ENCODE data around the gene VKORC1L1.
A peak's percentile ranks its signal among the peaks of the same experiment; 100 is the strongest.
"Not testable (repeated sequence)": the region's sequence is repeated elsewhere in the genome, so short reads cannot be mapped to it uniquely, and the experiment has no call there.

VKORC1L1 gene

DNA sequence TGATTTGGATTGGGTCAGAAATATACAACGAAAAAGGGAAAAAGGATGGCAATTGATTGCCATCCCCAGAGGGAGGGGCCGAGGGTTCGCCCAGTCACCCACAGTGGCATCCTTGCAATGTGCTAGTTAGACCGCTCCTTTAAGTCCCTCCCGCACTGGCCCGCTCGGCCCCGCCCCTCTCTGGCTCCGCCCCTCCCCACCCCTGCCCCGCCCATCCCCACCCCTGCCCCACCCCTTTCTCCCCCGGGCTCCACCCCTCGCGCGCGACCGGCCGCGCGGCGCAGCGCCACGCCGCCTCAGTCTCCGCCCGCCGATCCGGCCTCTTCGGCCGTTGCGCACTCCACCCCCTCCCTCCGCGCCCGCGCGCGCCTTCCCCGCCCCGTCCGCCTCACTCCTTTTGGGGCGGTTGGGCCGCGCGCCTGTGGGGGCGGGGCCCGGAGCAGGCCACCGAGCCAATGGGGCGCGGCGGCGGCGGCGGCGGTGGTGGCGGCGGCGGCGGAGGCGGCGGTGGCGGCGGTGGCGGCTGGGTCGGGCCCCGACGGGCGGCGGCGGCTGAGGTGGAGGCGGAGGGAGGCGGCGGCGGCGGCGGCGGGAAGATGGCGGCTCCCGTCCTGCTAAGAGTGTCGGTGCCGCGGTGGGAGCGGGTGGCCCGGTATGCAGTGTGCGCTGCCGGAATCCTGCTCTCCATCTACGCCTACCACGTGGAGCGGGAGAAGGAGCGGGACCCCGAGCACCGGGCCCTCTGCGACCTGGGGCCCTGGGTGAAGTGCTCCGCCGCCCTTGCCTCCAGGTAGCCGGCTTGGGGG, at the start of gene VKORC1L1:
Gene VKORC1L1, plus strand, starts transcription at position 299 of the 806 bp plus-strand sequence. Its CDS starts 298 bp downstream, at position 597.
- DNase-seq = peak; percentile 95

DNA sequence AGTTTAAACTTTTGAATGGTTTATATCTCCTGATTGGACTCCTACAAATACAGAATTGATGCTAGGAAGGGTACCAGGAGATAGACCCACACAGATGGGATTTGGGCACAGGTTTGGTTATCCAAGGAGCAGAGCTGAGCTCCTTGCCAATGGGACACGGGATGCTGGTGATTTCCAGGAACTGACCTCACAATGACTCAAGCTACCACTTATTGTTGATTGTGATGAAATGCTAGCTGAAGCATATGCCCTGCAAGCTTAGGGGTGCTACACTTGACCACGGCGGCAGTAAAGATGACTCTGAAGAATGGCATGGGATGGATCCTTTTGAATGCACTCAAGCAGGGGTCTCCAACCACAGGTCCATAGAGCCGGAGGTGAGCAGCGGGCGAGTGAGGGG, 45.5 kb upstream of the VKORC1L1 start:
- no peak for DNase-seq

DNA sequence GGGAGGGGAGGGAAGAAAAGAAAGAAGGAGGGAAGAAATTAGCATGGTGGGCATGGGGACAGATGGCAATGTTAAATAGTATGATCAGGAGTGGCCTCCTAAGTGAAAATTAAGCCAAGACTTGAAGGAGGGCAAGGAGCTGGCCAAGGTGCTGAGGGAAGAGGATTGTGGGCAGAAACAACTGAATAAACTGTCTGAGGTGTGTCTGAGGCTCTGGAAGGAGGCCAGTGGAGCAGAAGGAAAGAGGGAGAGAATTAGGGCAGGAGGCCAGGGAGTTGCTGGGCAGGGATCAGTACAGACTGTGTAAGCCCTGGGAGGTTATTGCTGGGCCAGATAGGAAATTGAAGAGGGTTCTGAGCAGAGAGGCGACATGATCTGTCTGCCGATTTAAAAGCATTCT, 40.6 kb upstream of the VKORC1L1 start:
- DNase-seq = no peak

DNA sequence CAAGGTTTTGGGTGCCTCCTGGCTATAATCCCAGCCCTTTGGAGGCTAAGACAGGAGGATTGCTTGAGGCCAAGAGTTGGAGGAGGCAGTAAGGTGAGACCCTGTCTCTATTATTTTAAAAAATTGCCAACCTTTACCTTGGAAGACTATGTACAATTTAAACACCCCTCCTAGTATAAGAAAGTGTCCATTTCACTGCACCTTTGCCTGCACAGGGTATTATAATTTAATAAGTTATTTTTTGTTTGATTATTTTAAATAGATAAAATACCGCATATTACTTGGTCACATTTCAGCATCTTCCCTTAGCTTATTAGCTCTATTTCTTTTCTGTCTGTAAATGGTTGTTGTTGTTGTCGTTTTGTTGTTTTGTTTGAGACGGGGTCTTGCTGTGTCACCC, 36.2 kb upstream of the VKORC1L1 start:
- DNase-seq = not testable (repeated sequence)

DNA sequence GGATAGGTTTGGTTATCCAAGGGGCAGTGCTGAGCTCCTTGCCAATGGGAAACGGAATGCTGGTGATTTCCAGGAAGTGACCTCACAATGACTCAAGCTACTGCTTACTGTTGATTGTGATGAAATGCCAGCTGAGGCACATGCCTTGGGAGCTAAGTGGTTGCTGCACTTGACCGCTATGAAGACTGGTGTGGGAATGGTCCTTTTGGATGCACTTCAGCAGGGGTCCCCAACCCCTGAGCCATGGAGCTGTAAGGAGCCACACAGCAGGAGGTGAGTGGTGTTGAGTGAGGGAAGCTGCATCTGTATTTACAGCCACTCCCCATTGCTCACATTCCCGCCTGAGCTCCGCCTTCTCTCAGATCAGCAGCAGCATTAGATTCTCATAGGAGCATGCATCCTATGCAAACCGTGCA, 35.3 kb upstream of the VKORC1L1 start:
- not testable (repeated sequence) for DNase-seq

DNA sequence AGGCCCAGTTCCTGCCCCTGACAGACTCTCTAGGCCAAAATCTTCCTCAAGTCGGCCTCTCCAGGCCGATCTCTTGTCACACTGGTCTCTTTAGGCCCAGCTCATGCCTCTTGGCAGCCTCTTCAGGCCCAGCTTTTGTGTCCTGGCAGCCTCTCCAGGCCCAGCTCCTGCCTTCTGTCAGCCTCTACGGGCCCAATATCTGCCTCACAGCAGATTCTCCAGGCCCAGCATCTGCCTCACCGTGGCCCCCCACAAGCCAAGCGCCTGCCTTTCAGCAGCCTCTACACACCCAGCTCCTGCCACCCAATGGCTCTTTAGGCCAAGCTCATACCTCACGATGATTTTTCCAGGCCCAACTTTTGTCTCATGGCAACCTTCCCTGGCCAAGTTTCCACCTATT, 33.0 kb upstream of the VKORC1L1 start:
- DNase-seq = no peak

DNA sequence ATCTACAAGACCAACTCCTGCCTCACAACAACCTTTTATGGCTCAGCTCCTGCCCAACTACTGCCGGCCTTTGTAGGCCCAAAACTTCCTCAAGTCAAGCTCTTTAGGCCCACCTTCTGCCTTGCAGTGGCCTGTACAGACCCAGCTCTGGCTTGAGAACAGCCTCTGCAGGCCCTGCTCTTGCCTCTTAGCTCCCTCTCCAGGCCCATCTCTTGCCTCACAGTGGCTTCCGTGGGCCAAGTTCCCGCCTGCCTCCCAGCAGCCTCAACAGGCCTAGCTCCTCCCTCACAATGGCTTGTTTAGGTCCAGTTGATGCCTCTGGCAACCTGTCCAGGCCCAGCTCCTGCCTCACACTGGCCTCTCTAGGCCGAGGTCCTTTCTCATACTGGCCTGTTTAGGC, 32.4 kb upstream of the VKORC1L1 start:
- DNase-seq = no peak

DNA sequence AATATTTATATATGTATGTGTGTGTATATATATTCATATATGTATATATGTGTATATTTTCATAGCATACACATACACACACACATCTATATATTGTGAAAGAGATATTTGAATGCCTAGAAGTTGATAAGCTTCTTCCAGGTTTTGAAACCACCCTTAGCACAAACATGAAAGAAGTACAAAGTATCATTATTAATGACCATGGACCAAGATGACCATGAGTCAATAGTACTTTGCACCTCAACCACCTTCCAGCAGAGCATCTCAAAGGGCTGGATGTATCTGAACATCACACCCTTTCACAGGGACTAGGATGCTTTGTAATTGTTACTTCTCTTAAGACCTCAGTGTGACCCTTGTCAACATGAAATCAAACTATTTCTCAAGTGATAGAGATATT, 29.3 kb upstream of the VKORC1L1 start:
- not testable (repeated sequence) for DNase-seq

DNA sequence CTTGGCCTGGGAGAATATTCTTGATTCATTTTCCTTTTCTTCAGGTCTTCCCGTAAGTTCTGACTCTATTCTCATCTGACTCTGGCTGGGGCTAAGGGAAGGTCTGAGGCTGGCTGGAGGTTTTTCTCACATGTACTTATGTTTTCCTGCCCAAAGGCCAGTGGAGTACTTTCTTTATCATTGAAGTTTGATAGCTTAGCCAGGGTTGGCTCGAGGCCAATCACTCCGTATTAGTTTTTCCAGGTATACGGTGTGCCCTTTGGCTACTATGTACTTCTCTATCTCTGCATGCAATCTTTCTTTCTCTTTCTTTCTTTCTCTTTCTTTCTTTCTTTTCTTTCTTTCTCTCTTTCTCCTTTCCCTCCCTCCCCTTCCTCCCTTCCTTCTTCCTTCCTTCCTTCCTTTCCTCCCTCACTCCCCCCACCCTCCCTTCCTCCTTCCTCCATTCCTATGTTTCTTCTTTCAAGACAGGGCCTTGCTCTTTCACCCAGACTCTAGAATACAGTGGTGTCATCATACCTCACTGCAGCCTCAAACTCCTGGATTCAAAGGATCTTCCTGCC, 26.8 kb upstream of the VKORC1L1 start:
- DNase-seq = no peak

DNA sequence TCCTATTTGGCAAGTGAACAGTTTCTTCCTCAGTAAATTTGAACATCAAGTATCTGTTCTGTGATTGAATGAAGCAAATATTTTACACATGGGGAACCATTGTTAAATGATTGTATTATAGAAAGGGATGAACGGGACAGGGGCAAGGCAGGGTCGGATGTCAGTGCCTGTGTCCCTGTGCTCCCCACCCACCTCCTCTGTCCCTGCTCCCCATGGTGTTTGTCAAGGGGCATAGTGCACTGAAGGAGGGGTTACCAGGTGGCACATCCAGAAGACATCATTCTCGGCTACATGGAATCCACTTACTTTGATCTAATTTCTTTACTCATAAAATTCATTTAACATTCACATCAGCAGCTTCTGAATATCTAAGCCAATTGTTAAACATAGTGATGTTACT, 19.4 kb upstream of the VKORC1L1 start:
- not testable (repeated sequence) for DNase-seq

DNA sequence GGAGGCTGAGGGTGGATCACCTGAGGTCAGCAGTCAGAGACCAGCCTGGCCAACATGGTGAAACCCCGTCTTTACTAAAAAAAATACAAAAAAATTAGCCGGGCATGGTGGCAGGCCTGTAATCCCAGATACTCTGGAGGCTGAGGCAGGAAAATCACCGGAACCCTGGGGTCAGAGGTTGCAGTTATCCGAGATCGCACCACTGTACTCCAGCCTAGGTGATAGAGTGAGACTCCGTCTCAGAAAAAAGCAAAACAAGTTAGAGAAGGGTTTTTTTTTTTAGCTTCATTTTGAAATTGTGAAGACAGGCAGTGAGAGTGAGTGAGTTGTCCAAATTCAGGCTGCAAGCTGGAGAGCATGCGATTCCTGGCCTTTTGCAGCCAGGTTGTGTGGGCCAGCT, 19.0 kb upstream of the VKORC1L1 start:
- not testable (repeated sequence) for DNase-seq

DNA sequence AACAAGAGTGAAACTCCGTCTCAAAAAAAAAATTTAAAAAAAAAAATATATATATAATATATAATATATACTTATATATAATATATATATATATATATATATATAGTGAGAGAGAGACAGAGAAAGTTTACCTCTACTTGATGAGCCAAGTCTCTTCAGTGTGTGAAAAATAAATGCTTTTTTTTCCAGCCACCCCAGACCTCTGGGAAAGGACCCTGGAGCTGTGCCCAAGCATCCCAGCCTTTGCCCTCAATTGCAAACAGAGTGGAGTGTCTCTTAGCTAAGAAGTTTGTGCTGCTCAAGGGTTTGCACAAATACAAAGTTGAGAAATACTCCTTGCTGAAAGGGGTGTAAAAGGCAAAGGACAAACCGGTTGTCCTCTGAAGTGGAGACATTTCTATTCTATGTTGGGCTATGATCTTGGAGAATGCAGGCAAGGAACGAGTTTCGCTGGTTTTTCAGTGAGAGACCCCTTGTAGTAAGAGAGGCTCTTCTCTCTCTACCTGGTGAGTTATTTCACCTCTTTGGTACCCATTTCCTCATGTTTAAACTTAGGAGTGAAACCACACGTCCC, 15.5 kb upstream of the VKORC1L1 start:
- DNase-seq = not testable (repeated sequence)

DNA sequence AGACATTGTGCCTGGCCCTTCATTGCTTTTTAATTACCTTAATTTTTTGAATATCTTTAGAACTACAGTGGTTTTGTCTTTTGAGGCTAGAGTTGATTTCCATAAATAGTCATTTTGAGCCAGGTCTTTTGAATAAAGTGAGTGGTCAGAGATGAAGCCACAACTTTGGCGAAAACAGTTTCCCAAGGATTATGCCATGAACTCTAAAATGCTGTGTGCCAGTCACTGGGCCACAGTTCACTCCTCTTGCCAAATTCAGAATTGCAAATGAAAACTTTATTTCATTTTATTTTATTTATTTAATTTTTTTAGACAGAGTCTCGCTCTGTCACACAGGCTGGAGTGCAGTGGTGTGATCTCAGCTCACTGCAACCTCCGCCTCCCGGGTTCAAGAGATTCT, 14.2 kb upstream of the VKORC1L1 start:
- not testable (repeated sequence) for DNase-seq

DNA sequence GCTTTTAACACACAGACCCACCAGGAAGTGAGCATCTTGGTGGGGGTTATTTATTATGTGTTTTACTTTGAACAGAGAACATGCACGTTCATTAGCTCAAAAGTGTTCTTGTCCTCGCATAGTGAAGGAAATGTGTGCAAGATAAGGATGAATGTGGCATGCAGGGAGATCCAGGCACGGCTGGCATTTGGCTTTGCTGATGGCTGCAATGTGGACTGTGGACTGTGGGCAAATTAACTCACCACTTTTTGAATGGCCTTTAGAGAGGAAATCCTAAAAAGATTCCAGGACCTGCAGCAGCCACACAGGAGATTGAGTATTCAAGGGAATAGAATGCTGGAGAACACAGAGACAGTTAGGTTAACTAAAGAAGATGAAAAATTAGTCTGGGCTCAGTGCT, 6.6 kb upstream of the VKORC1L1 start:
- DNase-seq = not testable (repeated sequence)

DNA sequence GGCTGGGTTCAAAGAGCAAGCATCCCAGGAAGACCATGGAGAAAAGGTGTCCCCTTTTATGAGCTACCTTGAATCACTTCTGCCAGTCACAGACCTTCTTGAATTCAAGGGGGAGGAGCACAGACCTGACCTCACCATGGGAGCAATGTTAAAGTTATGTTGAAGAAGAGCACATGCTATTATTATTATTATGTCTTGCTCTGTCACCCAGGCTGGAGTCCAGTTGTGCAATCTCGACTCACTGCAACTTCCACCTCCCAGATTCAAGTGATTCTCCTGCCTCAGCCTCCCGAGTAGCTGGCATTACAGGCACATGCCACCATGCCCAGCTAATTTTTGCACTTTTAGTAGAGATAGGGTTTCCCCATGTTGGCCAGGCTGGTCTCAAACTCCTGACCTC, 5.2 kb upstream of the VKORC1L1 start:
- not testable (repeated sequence) for DNase-seq

DNA sequence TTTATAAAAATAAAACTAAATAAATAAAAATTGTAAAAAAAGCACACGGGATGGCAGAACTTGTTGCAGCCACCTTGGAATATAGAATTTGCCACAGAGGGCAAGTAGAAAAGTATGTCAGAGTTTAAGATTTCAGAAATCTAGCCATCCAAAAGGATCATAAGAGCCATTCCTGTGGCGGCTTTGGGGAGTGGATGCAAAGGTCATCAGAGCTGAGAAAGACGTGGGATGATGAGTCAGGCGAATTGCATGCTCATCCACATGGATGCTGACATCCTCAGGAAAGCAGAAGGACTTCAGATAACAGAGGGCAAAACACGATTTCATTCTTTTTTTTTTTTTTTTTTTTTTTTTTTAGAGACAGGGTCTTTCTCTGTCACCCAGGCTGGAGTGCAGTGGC, 3.6 kb upstream of the VKORC1L1 start:
- DNase-seq = not testable (repeated sequence)

DNA sequence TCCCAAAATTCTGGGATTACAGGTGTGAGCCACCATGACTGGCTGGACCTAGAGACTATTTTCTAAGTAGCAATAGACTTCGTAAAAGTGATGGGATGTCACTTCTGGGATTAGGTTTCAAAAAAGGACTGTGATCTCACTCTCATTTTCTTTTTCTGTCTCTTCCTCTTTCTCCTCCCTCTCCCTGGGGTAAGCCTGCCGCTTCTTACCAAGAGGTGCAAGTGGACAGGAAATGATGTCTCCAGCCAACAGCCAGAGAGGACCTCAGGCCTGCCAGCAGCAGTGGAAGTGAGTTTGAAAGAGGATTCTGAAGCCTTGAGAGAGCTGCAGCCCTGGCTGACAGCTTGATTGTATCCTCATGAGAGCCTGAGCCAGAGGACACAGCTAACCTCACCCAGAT, 1.4 kb upstream of the VKORC1L1 start:
- DNase-seq = not testable (repeated sequence)

DNA sequence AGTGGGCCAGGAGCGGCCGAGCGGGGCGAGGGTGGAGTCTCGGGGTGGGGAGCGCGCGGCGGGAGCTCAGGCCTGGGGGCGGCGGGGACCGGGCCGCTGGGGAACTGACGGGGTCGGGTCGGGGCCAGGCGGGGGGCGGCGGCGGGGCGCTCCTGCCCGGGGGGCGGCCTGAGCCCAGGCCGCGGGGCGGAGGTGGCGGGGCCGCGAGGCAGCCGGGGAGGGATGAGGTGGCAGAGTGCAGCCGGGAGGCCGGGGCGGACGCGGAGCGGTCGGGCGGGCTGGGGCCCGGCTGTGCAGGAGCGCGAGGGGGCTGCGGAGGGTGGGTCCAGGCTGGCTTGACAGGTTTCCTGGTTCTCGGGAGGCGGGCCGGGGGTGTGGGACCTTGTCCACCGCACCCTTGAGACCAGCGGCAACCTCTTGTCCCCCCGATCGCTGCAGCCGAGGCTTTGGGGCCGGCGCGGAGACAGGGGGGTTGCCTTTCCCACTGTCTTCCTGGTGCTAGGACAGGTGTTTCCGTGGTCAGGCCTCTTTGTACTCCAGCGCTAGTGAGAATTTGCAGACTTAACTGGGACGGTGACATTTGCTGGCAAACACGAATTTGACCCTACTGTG, 814 bp downstream of the VKORC1L1 start:
- DNase-seq = peak; percentile 44

DNA sequence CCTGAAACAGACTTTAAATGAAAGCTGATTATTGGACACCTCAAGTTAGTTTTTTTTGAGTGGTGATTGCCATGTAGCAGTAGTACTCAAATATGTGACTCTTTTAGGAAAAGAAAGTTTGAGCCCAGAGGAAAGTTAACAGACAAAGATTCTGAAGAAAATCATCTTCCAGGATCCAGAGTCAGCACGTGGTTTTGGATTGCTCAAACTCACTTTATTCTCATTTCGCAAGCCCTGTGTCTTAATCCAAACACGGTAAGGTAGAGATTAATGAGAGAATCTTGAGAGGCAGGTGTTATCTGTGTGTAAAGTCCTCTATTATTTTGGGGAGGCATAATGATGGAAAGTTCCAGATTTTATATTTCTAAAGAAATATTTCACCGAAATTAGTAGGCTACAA, 2.8 kb downstream of the VKORC1L1 start:
- DNase-seq = not testable (repeated sequence)

DNA sequence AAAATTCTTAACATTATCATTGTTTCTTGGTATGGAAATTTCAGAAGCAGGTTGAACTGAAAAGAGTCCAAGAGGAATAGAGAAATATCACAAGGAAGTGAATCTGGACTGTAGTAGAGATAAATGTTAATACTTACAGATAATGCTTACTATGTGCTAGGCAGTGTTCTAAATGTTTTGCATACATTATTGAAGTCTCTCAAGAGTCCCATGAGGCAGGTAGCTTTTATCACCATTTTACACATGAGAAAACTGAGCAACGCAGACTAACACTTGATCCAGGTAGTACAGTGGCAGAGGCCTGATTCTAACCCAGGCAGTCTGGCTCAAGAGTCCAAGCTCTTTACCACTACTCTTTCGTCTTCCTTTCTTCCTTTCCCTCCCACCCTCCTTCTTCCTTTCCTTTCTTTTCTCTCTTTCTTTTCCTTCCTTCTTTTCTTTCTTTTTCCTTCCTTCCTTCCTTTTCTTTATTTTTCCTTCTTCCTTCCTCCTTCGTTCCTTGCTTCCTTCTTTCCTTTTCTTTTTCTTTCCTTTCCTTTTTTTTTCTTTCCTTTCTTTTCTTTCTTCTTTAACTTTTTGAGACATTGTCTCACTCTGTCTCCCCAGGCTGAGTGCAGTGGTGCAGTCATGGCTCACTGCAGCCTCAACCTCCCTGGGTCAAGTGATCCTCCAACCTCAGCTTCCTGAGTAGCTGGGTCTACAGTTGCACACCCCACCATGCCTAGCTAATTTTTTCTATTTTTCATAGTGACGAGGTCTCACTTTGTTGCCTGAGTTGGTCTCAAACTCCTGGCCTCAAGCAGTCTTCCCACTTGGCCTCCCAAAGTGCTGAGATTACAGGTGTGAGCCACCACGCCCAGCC, 6.6 kb downstream of the VKORC1L1 start:
- DNase-seq = not testable (repeated sequence)

DNA sequence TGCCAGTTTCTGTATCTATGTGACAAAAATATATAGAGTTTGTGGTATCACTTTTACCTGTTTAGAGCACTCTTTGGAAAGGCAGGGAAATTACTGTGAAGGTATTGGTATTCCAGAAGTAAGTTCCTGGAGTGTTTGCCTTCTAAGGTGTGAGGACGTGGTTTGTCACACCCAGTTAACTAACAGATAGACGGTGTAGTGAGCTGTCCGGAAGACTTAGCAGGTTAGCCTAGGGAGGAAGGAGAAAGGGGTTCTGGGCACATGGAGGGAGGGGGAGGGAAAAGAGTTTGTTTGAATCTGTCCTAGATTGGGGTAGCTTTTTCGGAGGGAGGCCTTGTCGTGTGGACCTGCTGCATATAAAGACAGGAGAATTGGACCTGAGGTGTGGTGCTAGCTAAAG, 7.4 kb downstream of the VKORC1L1 start:
- not testable (repeated sequence) for DNase-seq

DNA sequence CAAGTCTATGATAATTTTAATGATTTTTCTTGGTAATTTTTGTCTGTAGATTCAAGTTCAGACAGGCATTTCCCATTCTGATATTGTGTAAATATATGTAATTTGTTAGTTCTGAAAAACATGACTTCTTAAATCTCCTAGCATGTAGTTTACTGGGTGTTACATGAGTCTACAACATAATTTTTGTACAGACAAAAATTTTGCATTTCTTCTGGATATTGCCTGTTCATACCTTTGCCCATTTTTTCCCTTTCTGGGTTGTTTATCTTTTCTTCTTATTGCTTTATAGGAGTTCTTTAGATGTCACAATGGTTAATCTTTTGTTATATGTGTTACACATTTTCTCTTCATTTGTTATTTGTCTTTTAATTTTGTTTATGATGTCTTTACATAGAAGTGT, 12.1 kb downstream of the VKORC1L1 start:
- not testable (repeated sequence) for DNase-seq

DNA sequence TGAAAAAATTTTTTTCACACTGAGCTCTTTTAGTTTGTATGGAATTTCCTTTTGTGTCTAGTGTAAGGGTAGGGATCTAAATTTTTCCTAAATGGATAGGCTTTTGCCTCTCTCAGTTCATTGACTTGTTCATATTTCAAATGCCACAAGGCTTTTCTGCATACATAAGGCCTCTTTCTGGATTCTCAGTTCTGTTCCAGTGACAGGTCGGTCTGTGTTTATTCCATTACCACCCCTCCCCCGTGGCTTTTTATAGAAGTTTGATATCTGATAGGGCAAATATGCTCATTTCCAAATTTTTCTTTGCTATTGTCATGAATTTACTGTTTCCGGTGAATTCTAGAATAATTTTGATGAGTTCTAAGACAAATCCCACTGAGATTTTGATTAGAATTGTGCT, 12.7 kb downstream of the VKORC1L1 start:
- DNase-seq = not testable (repeated sequence)
